Gastroesophageal sphincter (tissue), 4 donors: Measurements from ENCODE around the gene ARPC4. TPM values are rescaled to one million over a fixed set of nuclear protein-coding genes. Genes with fewer than 3 reads are reported as not detected.

Experiments
- ATAC-seq: fragments of 150-250 bp; one replicate; pipeline ENCODE4 v1.9.1; 2016; ENCODE audit warnings: mild to moderate bottlenecking, moderate library complexity
- H3K27ac ChIP-seq, 4 donors: fragments of 200-600 bp; sonication (generic) in 3 of 4; 1 replicate in 3 of 4; 2 replicates in 1 of 4; pipeline ENCODE4 v1.5.1; 2016 to 2019
- H3K27me3 ChIP-seq: fragments of 200-600 bp; sonication (generic); one replicate; pipeline ENCODE4 v1.5.1; 2019
- H3K36me3 ChIP-seq, 2 donors: fragments of 200-600 bp; sonication (generic); one replicate each; pipeline ENCODE4 v1.5.1; 2019; ENCODE audit warnings: control low read depth in 1 of 2
- H3K4me1 ChIP-seq, 3 donors: fragments of 200-600 bp; sonication (generic); 1 replicate in 2 of 3; 2 replicates in 1 of 3; pipeline ENCODE4 v1.5.1; 2016 to 2019; ENCODE audit warnings: control low read depth in 2 of 3
- H3K4me3 ChIP-seq, 2 donors: fragments of 200-600 bp; sonication (generic); one replicate each; pipeline ENCODE4 v1.5.1; 2019; ENCODE audit warnings: mild to moderate bottlenecking in 1 of 2, moderate library complexity in 1 of 2
- H3K9me3 ChIP-seq, 3 donors: fragments of 200-600 bp; sonication (generic); one replicate each; pipeline ENCODE4 v1.5.1; 2017 to 2019; ENCODE audit warnings: control low read depth in 2 of 3
- CTCF ChIP-seq, 4 experiments: fragments of 200-600 bp in 2 of 4; fragments of 450-650 bp in 2 of 4; sonication (generic) in 1 of 4; IDR thresholded peaks; one replicate each; pipeline ENCODE4 v1.5.1; 2017 to 2019; ENCODE audit warnings: antibody characterized with exemption in 4 of 4, mild to moderate bottlenecking in 2 of 4, moderate library complexity in 2 of 4
- EP300 ChIP-seq: sonication (generic); formaldehyde crosslinking; IDR thresholded peaks from one replicate; pipeline ENCODE4 v1.6.1; 2017; ENCODE audit warnings: antibody characterized with exemption, mild to moderate bottlenecking
- POLR2A ChIP-seq, 2 donors: fragments of 450-650 bp; IDR thresholded peaks; one replicate each; pipeline ENCODE4 v1.6.1; 2017; ENCODE audit warnings: antibody characterized with exemption in 2 of 2, mild to moderate bottlenecking in 2 of 2, moderate library complexity in 1 of 2
- POLR2AphosphoS5 ChIP-seq: sonication (generic); formaldehyde crosslinking; IDR thresholded peaks from one replicate; pipeline ENCODE4 v1.6.1; 2017; ENCODE audit warnings: antibody characterized with exemption
- WGBS, 2 donors: methylation state at CpG; one replicate each; pipeline ENCODE4 v1.1.5; 2018; ENCODE audit warnings: low coverage in 1 of 2; 5-methylcytosine and 5-hydroxymethylcytosine counted together
- total RNA-seq, 4 donors: library from RNA; depleted of rRNA; stranded (reverse); fragments of >200 nt; gene quantifications; one replicate each; pipeline ENCODE4 v1.1.0, GENCODE V29; 2016

Gene ARPC4
- total RNA-seq, 4 donors from 2014 or later: 157 to 203 (median 171) TPM

GRCh38 chr3:9779721-9780457 lies 13.0 kb upstream of the ARPC4 start:
- no peak for TF ChIP-seq POLR2AphosphoS5
- TF ChIP-seq CTCF (IDR thresholded peaks at IDR 0.05): no peak
- no peak for TF ChIP-seq POLR2A (IDR thresholded peaks at IDR 0.05)
- no peak overlapping the region for H3K4me3 ChIP-seq
- H3K9me3 ChIP-seq: no peaks in the 10 kb centered on the region
- peak overlapping the region in 2 of 4 donors; percentile 11 to 29 for H3K27ac ChIP-seq
- peaks cover 0 to 60% of the 10 kb centered on the region in 2 donors for H3K36me3 ChIP-seq
- WGBS, 2 donors: 67 to 83% methylated on average over 1 to 6 of the region's 8 CpGs
- H3K27me3 ChIP-seq: no peaks in the 10 kb centered on the region
- ATAC-seq: peak; percentile 30
- peaks cover 0 to 15% (median 0%) of the 10 kb centered on the region in 3 donors for H3K4me1 ChIP-seq

- 60% methylated on average over 1 of the region's 10 CpGs; no CpG with 5 or more reads in 1 of the 2 donors for WGBS, 2 donors
- no peak for ATAC-seq
- Histone ChIP-seq H3K36me3 (peaks cover 0 to 65% of the 10 kb centered on the region in 2 donors), H3K9me3 (no peaks in the 10 kb centered on the region), H3K4me3 (no peak overlapping the region), H3K27ac (peak overlapping the region in 2 of 4 donors; percentile 11 to 29), H3K27me3 (no peaks in the 10 kb centered on the region), H3K4me1 (peaks cover 0 to 15% (median 0%) of the 10 kb centered on the region in 3 donors)
- TF ChIP-seq EP300: no peak
- TF ChIP-seq CTCF (IDR thresholded peaks at IDR 0.05): no peak
- no peak for TF ChIP-seq POLR2A (IDR thresholded peaks at IDR 0.05)
- TF ChIP-seq POLR2AphosphoS5: no peak
These were observed 12.4 kb upstream of the ARPC4 start for GRCh38 chr3:9780458-9780812.

- no peak for ATAC-seq
- 88% methylated on average over 4 of the region's 4 CpGs; no CpG with 5 or more reads in 1 of the 2 donors for WGBS, 2 donors
- H3K9me3 ChIP-seq: no peaks in the 10 kb centered on the region
- TF ChIP-seq POLR2A (IDR thresholded peaks at IDR 0.05) (no peak), POLR2AphosphoS5 (no peak), EP300 (no peak), CTCF (IDR thresholded peaks at IDR 0.05) (no peak)
- peaks cover 0 to 15% (median 0%) of the 10 kb centered on the region in 3 donors for H3K4me1 ChIP-seq
- H3K27me3 ChIP-seq: no peaks in the 10 kb centered on the region
- H3K36me3 ChIP-seq: peaks cover 0 to 70% of the 10 kb centered on the region in 2 donors
- peak overlapping the region in 1 of 4 donors; percentile 29 for H3K27ac ChIP-seq
- no peak overlapping the region for H3K4me3 ChIP-seq
These were observed 12.0 kb upstream of the ARPC4 start for GRCh38 chr3:9780910-9781309.

GRCh38 chr3:9781551-9781950 lies 11.3 kb upstream of the ARPC4 start:
- H3K36me3 ChIP-seq: peaks cover 0 to 77% of the 10 kb centered on the region in 2 donors
- no peak for ATAC-seq
- H3K4me1 ChIP-seq: peaks cover 0 to 15% (median 0%) of the 10 kb centered on the region in 3 donors
- WGBS, 2 donors: 73% methylated on average over 1 of the region's 1 CpG; no CpG with 5 or more reads in 1 of the 2 donors
- H3K9me3 ChIP-seq: no peaks in the 10 kb centered on the region
- H3K27me3 ChIP-seq: no peaks in the 10 kb centered on the region
- TF ChIP-seq POLR2AphosphoS5: no peak
- TF ChIP-seq EP300: no peak
- no peak for TF ChIP-seq CTCF (IDR thresholded peaks at IDR 0.05)
- no peak for TF ChIP-seq POLR2A (IDR thresholded peaks at IDR 0.05)
- no peak overlapping the region for H3K4me3 ChIP-seq
- no peak overlapping the region for H3K27ac ChIP-seq
